ENCODE results near the gene TPSB2. TPM values are rescaled to one million over a fixed set of nuclear protein-coding genes. Genes with fewer than 3 reads are reported as not detected.
"Not testable (repeated sequence)": the region's sequence is repeated elsewhere in the genome, so short reads cannot be mapped to it uniquely, and the experiment has no call there.

Gene TPSB2
- total RNA-seq, 2 experiments from 2014 or later = not detected

- Mint-ChIP-seq H3K4me3 (no peak overlapping the region), H3K27me3 (ENCODE audit: low read depth) (peaks cover 17% of the 10 kb centered on the region), H3K27ac (no peak overlapping the region), H3K9me3 (no peaks in the 10 kb centered on the region), H3K36me3 (ENCODE audit: low read depth) (no peaks in the 10 kb centered on the region), H3K4me1 (ENCODE audit: low read depth) (peaks cover 5% of the 10 kb centered on the region)
- DNase-seq = no peak
- CTCF ChIA-PET = no interaction called here
- intact Hi-C loops (cut with micrococcal nuclease) = no loop called here
These were observed 28.2 kb upstream of the TPSB2 start for GRCh38 chr16:1258225-1258600.

- Mint-ChIP-seq H3K4me3 (no peak overlapping the region), H3K4me1 (ENCODE audit: low read depth) (peaks cover 5% of the 10 kb centered on the region), H3K27ac (no peak overlapping the region), H3K36me3 (ENCODE audit: low read depth) (no peaks in the 10 kb centered on the region), H3K9me3 (no peaks in the 10 kb centered on the region), H3K27me3 (ENCODE audit: low read depth) (peaks cover 17% of the 10 kb centered on the region)
- no peak for DNase-seq
- CTCF ChIA-PET = no interaction called here
- intact Hi-C loops (cut with micrococcal nuclease) = no loop called here
These were observed 27.7 kb upstream of the TPSB2 start for GRCh38 chr16:1257561-1258224.

- peaks cover 5% of the 10 kb centered on the region for H3K4me1 Mint-ChIP-seq (ENCODE audit: low read depth)
- H3K27me3 Mint-ChIP-seq (ENCODE audit: low read depth) = peaks cover 12% of the 10 kb centered on the region
- CTCF ChIA-PET = no interaction called here
These were observed 26.9 kb upstream of the TPSB2 start for GRCh38 chr16:1256874-1257322.

GRCh38 chr16:1256296-1256873, 26.4 kb upstream of the TPSB2 start:
- CTCF ChIA-PET; H3K4me3 Mint-ChIP-seq; DNase-seq; H3K9me3 Mint-ChIP-seq; H3K27ac Mint-ChIP-seq; intact Hi-C loops (cut with micrococcal nuclease); H3K4me1 Mint-ChIP-seq (ENCODE audit: low read depth); H3K36me3 Mint-ChIP-seq (ENCODE audit: low read depth): not testable (repeated sequence)
- peaks cover 12% of the 10 kb centered on the region for H3K27me3 Mint-ChIP-seq (ENCODE audit: low read depth)

More at GRCh38 chr16:1256874-1257322, 26.9 kb upstream of the TPSB2 start:
- H3K27ac Mint-ChIP-seq = no peak overlapping the region
- no peak overlapping the region for H3K4me3 Mint-ChIP-seq
- H3K9me3 Mint-ChIP-seq = no peaks in the 10 kb centered on the region
- intact Hi-C loops (cut with micrococcal nuclease) = no loop called here
- H3K36me3 Mint-ChIP-seq (ENCODE audit: low read depth) = no peaks in the 10 kb centered on the region
- DNase-seq = no peak

GRCh38 chr16:1255276-1256122, 25.5 kb upstream of the TPSB2 start, which contains the start of gene TPSD1:
TSS of gene TPSD1 (plus strand) at chr16:1256069. CDS start at chr16:1256281, 212 bp downstream.
- not testable (repeated sequence) for H3K4me3 Mint-ChIP-seq

GRCh38 chr16:1254821-1255220, 24.8 kb upstream of the TPSB2 start:
- CTCF ChIA-PET; DNase-seq; H3K27ac Mint-ChIP-seq; H3K9me3 Mint-ChIP-seq; H3K27me3 Mint-ChIP-seq (ENCODE audit: low read depth); H3K4me3 Mint-ChIP-seq; intact Hi-C loops (cut with micrococcal nuclease); H3K4me1 Mint-ChIP-seq (ENCODE audit: low read depth); H3K36me3 Mint-ChIP-seq (ENCODE audit: low read depth): not testable (repeated sequence)

More at GRCh38 chr16:1255276-1256122, 25.5 kb upstream of the TPSB2 start, which contains the start of gene TPSD1:
- H3K4me1 Mint-ChIP-seq (ENCODE audit: low read depth); H3K27ac Mint-ChIP-seq; DNase-seq; CTCF ChIA-PET; H3K36me3 Mint-ChIP-seq (ENCODE audit: low read depth); H3K9me3 Mint-ChIP-seq; intact Hi-C loops (cut with micrococcal nuclease); H3K27me3 Mint-ChIP-seq (ENCODE audit: low read depth): not testable (repeated sequence)

- H3K27me3 Mint-ChIP-seq (ENCODE audit: low read depth); DNase-seq; intact Hi-C loops (cut with micrococcal nuclease); H3K9me3 Mint-ChIP-seq; H3K4me3 Mint-ChIP-seq; H3K36me3 Mint-ChIP-seq (ENCODE audit: low read depth); H3K4me1 Mint-ChIP-seq (ENCODE audit: low read depth); CTCF ChIA-PET; H3K27ac Mint-ChIP-seq: not testable (repeated sequence)
These were observed 23.8 kb upstream of the TPSB2 start for GRCh38 chr16:1253701-1254364.

GRCh38 chr16:1249031-1249755, 19.2 kb upstream of the TPSB2 start:
- H3K4me3 Mint-ChIP-seq; H3K36me3 Mint-ChIP-seq (ENCODE audit: low read depth); H3K27me3 Mint-ChIP-seq (ENCODE audit: low read depth); H3K9me3 Mint-ChIP-seq; H3K27ac Mint-ChIP-seq; H3K4me1 Mint-ChIP-seq (ENCODE audit: low read depth); DNase-seq; CTCF ChIA-PET; intact Hi-C loops (cut with micrococcal nuclease): not testable (repeated sequence)

- H3K36me3 Mint-ChIP-seq (ENCODE audit: low read depth); H3K27ac Mint-ChIP-seq; H3K4me1 Mint-ChIP-seq (ENCODE audit: low read depth); intact Hi-C loops (cut with micrococcal nuclease); H3K4me3 Mint-ChIP-seq; H3K9me3 Mint-ChIP-seq; H3K27me3 Mint-ChIP-seq (ENCODE audit: low read depth); DNase-seq: not testable (repeated sequence)
- CTCF ChIA-PET = interaction anchor here (0.5 kb wide), 1 partner anchor 654 kb away, joined by 3 read pairs; no protein-coding TSS in a partner anchor
These were observed 18.0 kb upstream of the TPSB2 start for GRCh38 chr16:1247903-1248537.

GRCh38 chr16:1245452-1246020, 15.6 kb upstream of the TPSB2 start:
- Mint-ChIP-seq H3K27me3 (ENCODE audit: low read depth) (peaks cover 3% of the 10 kb centered on the region), H3K36me3 (ENCODE audit: low read depth) (no peaks in the 10 kb centered on the region), H3K27ac (no peak overlapping the region), H3K9me3 (no peaks in the 10 kb centered on the region), H3K4me3 (no peak overlapping the region), H3K4me1 (ENCODE audit: low read depth) (peaks cover 2% of the 10 kb centered on the region)
- CTCF ChIA-PET = interaction anchor here (0.6 to 1.3 kb wide), 2 partner anchors 55 to 195 kb away, joined by 3 read pairs; no protein-coding TSS in a partner anchor
- no peak for DNase-seq
- intact Hi-C loops (cut with micrococcal nuclease) = no loop called here

- H3K9me3 Mint-ChIP-seq = no peaks in the 10 kb centered on the region
- H3K27me3 Mint-ChIP-seq (ENCODE audit: low read depth) = peaks cover 3% of the 10 kb centered on the region
- no peak overlapping the region for H3K27ac Mint-ChIP-seq
- H3K36me3 Mint-ChIP-seq (ENCODE audit: low read depth) = no peaks in the 10 kb centered on the region
- H3K4me3 Mint-ChIP-seq = no peak overlapping the region
- intact Hi-C loops (cut with micrococcal nuclease) = no loop called here
- DNase-seq = no peak
- CTCF ChIA-PET = interaction anchor here (0.6 to 1.3 kb wide), 2 partner anchors 56 to 196 kb away, joined by 3 read pairs; no protein-coding TSS in a partner anchor
- H3K4me1 Mint-ChIP-seq (ENCODE audit: low read depth) = peaks cover 2% of the 10 kb centered on the region
These were observed 14.9 kb upstream of the TPSB2 start for GRCh38 chr16:1244881-1245280.
